Testis (tissue), 2 donors: ENCODE data around the gene PTCD2.

Experiments used
- CTCF ChIP-seq, 3 experiments: fragments of 450-650 bp in 2 of 3; fragments of 200-600 bp in 1 of 3; sonication (generic) in 1 of 3; IDR thresholded peaks; one replicate each; pipeline ENCODE4 v1.5.1; 2016 to 2019; ENCODE audit warnings: antibody characterized with exemption in 3 of 3, mild to moderate bottlenecking in 2 of 3, moderate library complexity in 1 of 3
- POLR2A ChIP-seq: fragments of 450-650 bp; IDR thresholded peaks from one replicate; pipeline ENCODE4 v1.6.1; 2017; ENCODE audit warnings: antibody characterized with exemption, mild to moderate bottlenecking, moderate library complexity

DNA sequence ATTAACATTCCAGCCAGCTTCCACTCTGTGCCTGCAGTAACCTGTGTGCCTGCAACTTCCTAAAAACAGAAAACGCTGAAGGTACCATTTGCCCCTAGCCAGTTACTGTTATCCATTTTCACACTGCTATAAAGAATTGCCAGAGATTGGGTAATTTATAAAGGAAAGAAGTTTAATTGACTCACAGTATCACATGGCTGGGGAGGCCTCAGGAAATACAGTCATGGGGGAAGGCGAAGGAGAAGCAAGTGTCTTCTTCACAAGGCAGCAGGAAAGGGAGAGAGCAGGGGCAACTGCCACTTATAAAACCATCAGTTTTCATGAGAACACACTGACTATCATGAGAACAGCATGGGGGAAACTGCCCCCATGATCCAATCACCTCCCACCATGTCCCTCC lies 31.2 kb downstream of the PTCD2 start:
- no peak for TF ChIP-seq CTCF (IDR thresholded peaks at IDR 0.05)
- TF ChIP-seq POLR2A, result no peak
